ENCODE data around the gene RAPGEF5.

- no peak for TF ChIP-seq CTCF (IDR thresholded peaks at IDR 0.05)
- no peak for TF ChIP-seq POLR2A (IDR thresholded peaks at IDR 0.05)
- TF ChIP-seq EP300 (IDR thresholded peaks at IDR 0.05): no peak
These were observed 204.3 kb downstream of the RAPGEF5 start for GRCh38 chr7:22152690-22153089.
